ENCODE measurements around the gene C16orf54. TPM values are rescaled to one million over a fixed set of nuclear protein-coding genes. Genes with fewer than 3 reads are reported as not detected.
"Not testable (repeated sequence)": the region's sequence is repeated elsewhere in the genome, so short reads cannot be mapped to it uniquely, and the experiment has no call there.

C16orf54 gene
- polyA plus RNA-seq, 1 experiment: not detected

DNA sequence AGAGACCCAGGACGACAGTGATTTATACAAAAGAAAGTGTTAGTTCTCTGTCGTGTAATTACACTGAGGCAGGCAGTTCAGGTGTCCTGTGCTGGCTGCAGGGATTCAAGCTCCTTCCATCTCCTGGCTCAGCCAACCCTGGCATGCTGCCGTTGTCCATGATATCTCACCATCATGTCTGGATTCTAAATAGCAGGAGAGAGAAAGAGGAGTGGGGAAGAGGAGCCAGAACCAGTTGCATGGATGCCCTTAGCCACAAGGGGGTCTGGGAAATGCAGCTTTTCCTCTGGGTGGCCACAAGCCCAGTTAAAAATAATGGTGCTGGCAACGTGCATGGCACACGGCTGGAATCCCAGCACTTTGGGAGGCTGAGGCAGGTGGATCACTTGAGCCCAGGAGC lies 9.7 kb downstream of the C16orf54 start:
- H3K4me3 ChIP-seq (ENCODE audit: low read depth, low read length): no peak overlapping the region
- H3K27ac ChIP-seq (ENCODE audit: low read depth, low read length): no peak overlapping the region
- ChIA-PET CTCF (no interaction called here), POLR2A (no interaction called here)
- no peak for DNase-seq (ENCODE audit: low read depth, low spot score)
- H3K9me3 ChIP-seq (ENCODE audit: control insufficient read depth, insufficient read depth, low read length): no peaks in the 10 kb centered on the region
- peak; percentile 33; the same call in 1 of the 2 replicates for TF ChIP-seq CTCF (IDR thresholded peaks at IDR 0.05; ENCODE audit: low read depth, low read length)
- peaks cover 7% of the 10 kb centered on the region for H3K27me3 ChIP-seq (ENCODE audit: control insufficient read depth, insufficient read depth, low read length)

- no peak overlapping the region for H3K27ac ChIP-seq (ENCODE audit: low read depth, low read length)
- H3K4me3 ChIP-seq (ENCODE audit: low read depth, low read length): no peak overlapping the region
- peaks cover 7% of the 10 kb centered on the region for H3K27me3 ChIP-seq (ENCODE audit: control insufficient read depth, insufficient read depth, low read length)
- ChIA-PET POLR2A (no interaction called here), CTCF (no interaction called here)
- no peaks in the 10 kb centered on the region for H3K9me3 ChIP-seq (ENCODE audit: control insufficient read depth, insufficient read depth, low read length)
- no peak for TF ChIP-seq CTCF (IDR thresholded peaks at IDR 0.05; ENCODE audit: low read depth, low read length)
- no peak for DNase-seq (ENCODE audit: low read depth, low spot score)
Observed at GRCh38 chr16:29734786-29735185, 11.0 kb downstream of the C16orf54 start.

DNA sequence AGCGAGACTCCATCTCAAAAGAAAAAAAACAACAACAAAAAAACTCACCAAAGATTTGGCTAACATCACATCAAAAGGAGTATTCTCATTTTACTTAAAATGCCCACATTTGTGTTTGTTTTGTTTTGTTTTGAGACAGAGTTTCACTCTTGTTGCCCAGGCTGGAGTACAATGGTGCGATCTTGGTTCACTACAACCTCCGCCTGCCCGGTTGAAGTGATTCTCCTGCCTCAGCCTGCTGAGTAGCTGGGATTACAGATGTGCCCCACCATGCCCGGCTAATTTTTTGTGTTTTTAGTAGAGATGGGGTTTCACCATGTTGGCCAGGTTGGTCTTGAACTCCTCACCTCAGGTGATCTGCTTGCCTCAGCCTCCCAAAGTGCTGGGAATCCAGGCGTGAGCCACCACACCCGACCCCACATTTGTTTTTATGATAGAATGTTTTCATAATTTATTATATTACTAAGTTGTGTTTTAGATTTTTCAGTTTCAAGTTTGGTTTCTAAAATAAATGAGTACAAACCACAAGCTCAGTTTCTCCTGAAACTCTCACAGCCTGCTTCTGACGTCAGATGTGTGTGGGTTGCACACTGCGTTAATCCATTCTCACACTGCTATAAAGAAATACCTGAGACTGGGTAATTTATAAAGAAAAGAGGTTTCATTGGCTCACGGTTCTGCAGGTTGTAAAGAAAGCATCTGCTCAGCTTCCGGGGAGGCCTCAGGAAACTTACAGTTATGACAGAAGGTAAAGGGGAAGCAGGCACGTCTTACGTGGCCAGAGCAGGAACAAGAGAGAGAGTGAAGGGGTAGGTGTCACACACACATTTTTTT lies 13.8 kb downstream of the C16orf54 start:
- DNase-seq (ENCODE audit: low read depth, low spot score); CTCF ChIA-PET; H3K27me3 ChIP-seq (ENCODE audit: control insufficient read depth, insufficient read depth, low read length); POLR2A ChIA-PET; H3K4me3 ChIP-seq (ENCODE audit: low read depth, low read length); H3K9me3 ChIP-seq (ENCODE audit: control insufficient read depth, insufficient read depth, low read length); H3K27ac ChIP-seq (ENCODE audit: low read depth, low read length): not testable (repeated sequence)

GRCh38 chr16:29730649-29731048 lies 15.1 kb downstream of the C16orf54 start:
- POLR2A ChIA-PET: no interaction called here
- DNase-seq (ENCODE audit: low read depth, low spot score): no peak

DNA sequence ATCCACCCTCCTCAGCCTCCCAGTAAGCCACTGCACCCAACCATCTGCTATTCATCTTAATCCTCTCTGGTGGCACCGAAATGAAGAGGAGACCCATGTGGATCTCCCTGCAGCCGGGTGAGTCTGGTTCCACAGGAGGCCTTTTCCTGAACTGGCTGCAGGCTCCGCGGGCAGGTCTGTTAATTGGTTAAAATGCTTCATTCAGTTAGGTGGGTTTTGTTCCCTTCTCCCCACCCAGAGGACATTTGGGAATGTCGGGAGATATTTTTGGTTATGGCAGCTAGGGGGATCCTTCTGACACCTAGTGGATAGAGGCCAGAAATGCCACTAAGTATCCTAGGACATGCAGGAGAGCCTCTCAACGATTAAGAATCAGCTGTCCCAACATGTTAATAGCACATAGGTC lies 16.7 kb downstream of the C16orf54 start:
- TF ChIP-seq CTCF (IDR thresholded peaks at IDR 0.05; ENCODE audit: low read depth, low read length): peak; percentile 73
- Histone ChIP-seq H3K9me3 (ENCODE audit: control insufficient read depth, insufficient read depth, low read length) (no peaks in the 10 kb centered on the region), H3K4me3 (ENCODE audit: low read depth, low read length) (no peak overlapping the region), H3K27me3 (ENCODE audit: control insufficient read depth, insufficient read depth, low read length) (peaks cover 10% of the 10 kb centered on the region), H3K27ac (ENCODE audit: low read depth, low read length) (no peak overlapping the region)
- ChIA-PET POLR2A (no interaction called here), CTCF (interaction anchor here (0.5 to 1.4 kb wide), 12 partner anchors 9 to 283 kb away, joined by 3 to 13 read pairs (median 4); no protein-coding TSS in a partner anchor)
- DNase-seq (ENCODE audit: low read depth, low spot score): peak; percentile 4

More at GRCh38 chr16:29730649-29731048, 15.1 kb downstream of the C16orf54 start:
- Histone ChIP-seq H3K9me3 (ENCODE audit: control insufficient read depth, insufficient read depth, low read length) (no peaks in the 10 kb centered on the region), H3K27ac (ENCODE audit: low read depth, low read length) (no peak overlapping the region), H3K27me3 (ENCODE audit: control insufficient read depth, insufficient read depth, low read length) (peaks cover 10% of the 10 kb centered on the region), H3K4me3 (ENCODE audit: low read depth, low read length) (no peak overlapping the region)
- CTCF ChIA-PET: no interaction called here
- TF ChIP-seq CTCF (IDR thresholded peaks at IDR 0.05; ENCODE audit: low read depth, low read length): no peak

All from AG04450 (cell line).